Kidney (tissue), 14 donors: ENCODE results near the gene KLF6. TPM values are rescaled to one million over a fixed set of nuclear protein-coding genes. Genes with fewer than 3 reads are reported as not detected.

ENCODE experiments used
- DNase-seq, 5 donors: peaks; one replicate each; pipeline ENCODE4 v3.0.0-alpha.2; 2013 to 2020
- FAIRE-seq: peaks from 2 replicates; lab custom pipeline; 2012; peaks lifted over from hg19 to GRCh38; lab: Jason Lieb, UNC
- H3K27ac ChIP-seq, 2 donors: one replicate each; pipeline ENCODE4 v1.7.0; 2013; ENCODE audit warnings: low read depth in 2 of 2, low read length in 2 of 2, inconsistent platforms in 1 of 2
- H3K27me3 ChIP-seq: one replicate; pipeline ENCODE4 v1.7.1; 2013; ENCODE audit warnings: low read length, inconsistent platforms; ENCODE audit not compliant: control insufficient read depth, insufficient read depth
- H3K36me3 ChIP-seq, 3 donors: one replicate each; pipeline versions ENCODE4 v1.7.0 to v1.7.1; 2013; ENCODE audit warnings: low read length in 3 of 3, control low read depth in 1 of 3, inconsistent platforms in 1 of 3; ENCODE audit not compliant: insufficient read depth in 3 of 3, control insufficient read depth in 2 of 3
- H3K4me1 ChIP-seq, 3 donors: one replicate each; pipeline versions ENCODE4 v1.7.0 to v1.7.1; 2013; ENCODE audit warnings: low read length in 3 of 3, inconsistent platforms in 1 of 3, low read depth in 1 of 3; ENCODE audit not compliant: control insufficient read depth in 2 of 3, insufficient read depth in 2 of 3
- H3K4me3 ChIP-seq, 3 donors: one replicate each; pipeline versions ENCODE4 v1.7.0 to v1.8.1; 2013; ENCODE audit warnings: low read length in 3 of 3, control low read depth in 1 of 3, inconsistent platforms in 1 of 3
- H3K9ac ChIP-seq, 3 donors: one replicate each; pipeline versions ENCODE4 v1.7.0 to v1.7.1; 2013; ENCODE audit warnings: low read length in 3 of 3, control low read depth in 1 of 3, inconsistent platforms in 1 of 3
- H3K9me3 ChIP-seq, 3 donors: one replicate each; pipeline versions ENCODE4 v1.7.0 to v1.7.1; 2013; ENCODE audit warnings: low read length in 3 of 3, control low read depth in 1 of 3, inconsistent platforms in 1 of 3; ENCODE audit not compliant: control insufficient read depth in 2 of 3, insufficient read depth in 1 of 3
- intact Hi-C: fragments of 100-400 bp; cut with DNase I; formaldehyde crosslinking; loops from one replicate; pipeline ENCODE4 v1.11.1; 2022
- polyA plus RNA-seq: library from polyadenylated mRNA; stranded (reverse); fragments of 350-450 nt; fragmentation: Illumina TruSeq; extraction: RNeasy Lipid Tissue Mini Kit (QIAGEN cat#74804); gene quantifications from one replicate; pipeline ENCODE4 v1.2.3, GENCODE V29; 2014; ENCODE audit warnings: low read depth, low replicate concordance; ENCODE audit not compliant: insufficient read depth
- total RNA-seq: library from RNA; stranded (reverse); fragmentation: NEBNext Ultra II Directional; extraction: Animal tissue kit (Norgen Biotek cat#: 25700); gene quantifications from one replicate; pipeline ENCODE4 v1.2.1, GENCODE V29; 2021
- TF ChIP-seq, protein P1 (sequence below): IDR thresholded peaks from 3 replicates; pipeline ENCODE4 v1.5.1; 2012; ENCODE audit warnings: mild to moderate bottlenecking, moderate library complexity, borderline replicate concordance; ENCODE audit not compliant: insufficient read depth; ENCODE audit errors: extremely low read depth
- donor health status: control.
- donor health status: control.
- donor health status: control.
- donor health status: control.
- donor health status: control.
- donor health status: DM: yes; HTN: yes; CAD: no.
- donor health status: Normal renal cell carcinoma (clear cell type).

The KLF6 gene
- total and polyA plus RNA-seq, 2 donors from 2014 or later: 27.8 to 230 TPM

DNA sequence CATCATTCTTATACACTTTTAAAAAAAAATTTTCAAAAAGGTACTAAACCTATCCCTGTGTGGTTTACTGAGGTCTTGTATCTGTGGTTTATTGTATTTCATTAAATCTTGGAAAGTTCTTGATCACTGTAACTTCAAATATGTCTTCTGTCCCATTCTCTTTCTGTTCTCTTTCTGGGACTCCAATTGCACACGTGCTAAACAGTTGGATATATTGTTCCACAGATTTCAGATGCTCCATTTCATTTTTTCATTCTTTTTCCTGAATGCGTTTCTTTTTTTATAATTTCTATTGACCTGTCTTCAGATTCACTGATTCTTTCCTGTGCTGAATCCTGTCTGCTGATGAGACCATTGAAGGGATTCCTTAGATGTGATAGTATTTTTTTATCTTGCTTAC, 4.6 kb upstream of the KLF6 start:
- DNase-seq (no peak), FAIRE-seq (no peak)
- H3K36me3 ChIP-seq: peaks cover 0 to 13% (median 0%) of the 10 kb centered on the region in 3 donors
- no peak overlapping the region for H3K9ac ChIP-seq
- H3K4me1 ChIP-seq: peaks cover 0 to 2% (median 0%) of the 10 kb centered on the region in 3 donors
- no peaks in the 10 kb centered on the region for H3K27me3 ChIP-seq
- no peak overlapping the region for H3K4me3 ChIP-seq
- intact Hi-C loops: no loop called here
- H3K9me3 ChIP-seq: peaks cover 0 to 22% (median 0%) of the 10 kb centered on the region in 3 donors
- TF ChIP-seq, protein P1, sequence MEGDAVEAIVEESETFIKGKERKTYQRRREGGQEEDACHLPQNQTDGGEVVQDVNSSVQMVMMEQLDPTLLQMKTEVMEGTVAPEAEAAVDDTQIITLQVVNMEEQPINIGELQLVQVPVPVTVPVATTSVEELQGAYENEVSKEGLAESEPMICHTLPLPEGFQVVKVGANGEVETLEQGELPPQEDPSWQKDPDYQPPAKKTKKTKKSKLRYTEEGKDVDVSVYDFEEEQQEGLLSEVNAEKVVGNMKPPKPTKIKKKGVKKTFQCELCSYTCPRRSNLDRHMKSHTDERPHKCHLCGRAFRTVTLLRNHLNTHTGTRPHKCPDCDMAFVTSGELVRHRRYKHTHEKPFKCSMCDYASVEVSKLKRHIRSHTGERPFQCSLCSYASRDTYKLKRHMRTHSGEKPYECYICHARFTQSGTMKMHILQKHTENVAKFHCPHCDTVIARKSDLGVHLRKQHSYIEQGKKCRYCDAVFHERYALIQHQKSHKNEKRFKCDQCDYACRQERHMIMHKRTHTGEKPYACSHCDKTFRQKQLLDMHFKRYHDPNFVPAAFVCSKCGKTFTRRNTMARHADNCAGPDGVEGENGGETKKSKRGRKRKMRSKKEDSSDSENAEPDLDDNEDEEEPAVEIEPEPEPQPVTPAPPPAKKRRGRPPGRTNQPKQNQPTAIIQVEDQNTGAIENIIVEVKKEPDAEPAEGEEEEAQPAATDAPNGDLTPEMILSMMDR: no peak
- no peak overlapping the region for H3K27ac ChIP-seq

DNA sequence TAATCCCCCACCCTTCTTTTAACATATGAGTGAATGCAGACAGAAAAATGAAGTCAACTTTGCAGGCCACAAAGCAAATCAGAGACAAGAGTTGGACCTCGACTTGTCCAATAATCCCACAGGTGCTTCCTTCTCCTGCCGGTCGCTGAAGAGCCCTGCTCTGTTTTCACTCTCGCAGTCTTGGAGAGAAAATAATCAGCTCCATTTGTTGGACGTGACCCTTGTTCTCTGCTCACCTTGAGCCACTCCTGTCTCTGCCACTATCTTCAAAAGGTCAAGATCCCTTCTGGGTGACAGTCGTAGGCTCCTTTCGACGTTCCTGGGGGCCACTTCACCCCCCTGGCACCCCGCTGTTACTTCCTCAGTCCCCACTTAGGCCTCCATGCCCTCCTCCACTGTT, 2.8 kb upstream of the KLF6 start:
- peak overlapping the region in 1 of 2 donors; percentile 70 for H3K27ac ChIP-seq
- intact Hi-C loops: no loop called here
- TF ChIP-seq, protein P1: no peak

DNA sequence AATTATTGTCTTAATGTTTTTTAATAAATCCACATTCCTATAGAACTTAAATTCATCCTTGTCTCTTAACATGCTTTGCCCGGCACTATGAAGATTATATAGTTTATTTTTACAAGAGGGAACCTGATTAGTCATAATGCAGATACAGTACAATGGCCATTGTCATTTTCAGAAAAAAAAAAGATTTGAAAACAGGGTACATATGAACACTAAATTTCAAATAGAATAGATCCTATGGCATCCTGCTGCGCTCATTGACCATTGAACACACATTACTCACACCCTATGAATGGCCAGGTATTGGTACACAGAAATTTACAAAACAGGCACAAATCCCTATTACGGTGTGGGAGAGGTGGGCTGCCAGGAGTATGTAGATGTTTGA, 2.0 kb upstream of the KLF6 start:
- intact Hi-C loops: no loop called here
- TF ChIP-seq, protein P1: no peak
- DNase-seq (no peak), FAIRE-seq (no peak)
- Histone ChIP-seq H3K36me3 (peaks cover under 1 to 8% (median 2%) of the 10 kb centered on the region in 3 donors), H3K27ac (peak overlapping the region; percentile 100), H3K27me3 (no peaks in the 10 kb centered on the region), H3K4me3 (peak overlapping the region in 1 of 3 donors; percentile 90), H3K9me3 (peaks cover 0 to 22% (median 0%) of the 10 kb centered on the region in 3 donors), H3K9ac (peak overlapping the region in 1 of 3 donors; percentile 97), H3K4me1 (peaks cover 0 to 3% (median 2%) of the 10 kb centered on the region in 3 donors)

More for the DNA sequence above, 2.8 kb upstream of the KLF6 start:
- Histone ChIP-seq H3K27me3 (no peaks in the 10 kb centered on the region), H3K9ac (peak overlapping the region in 1 of 3 donors; percentile 12), H3K4me1 (peaks cover 0 to 2% (median 0%) of the 10 kb centered on the region in 3 donors), H3K9me3 (peaks cover 0 to 22% (median 0%) of the 10 kb centered on the region in 3 donors), H3K36me3 (peaks cover 0 to 9% (median 0%) of the 10 kb centered on the region in 3 donors), H3K4me3 (peak overlapping the region in 1 of 3 donors; percentile 90)
- DNase-seq (no peak), FAIRE-seq (no peak)
